ENCODE measurements around the gene SMAP1.
A peak's percentile ranks its signal among the peaks of the same experiment; 100 is the strongest.

Gene SMAP1

DNA sequence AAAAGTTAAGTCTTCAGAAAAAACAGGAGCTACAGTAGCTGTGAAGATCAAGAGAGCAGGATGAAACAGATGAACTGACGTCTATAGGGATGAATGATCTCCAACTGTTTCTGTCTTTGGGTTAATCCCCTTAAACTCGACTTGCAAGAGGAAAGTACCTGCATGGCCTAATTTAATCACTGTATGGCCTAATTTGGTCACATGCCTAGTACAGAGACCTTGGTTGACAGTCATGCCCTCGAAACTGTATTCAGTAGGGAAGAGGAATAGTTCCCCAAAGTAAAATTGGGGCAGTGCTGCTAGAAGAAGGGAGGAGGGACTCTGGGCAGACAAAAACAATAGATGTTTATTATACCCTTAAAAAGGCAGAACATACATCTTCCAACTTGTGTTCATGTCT, 10.0 kb upstream of the SMAP1 start:
- no peak for DNase-seq (ENCODE audit: insufficient read length)
- no peak for TF ChIP-seq POLR2A (IDR thresholded peaks at IDR 0.05; ENCODE audit: low read depth, low read length)
- TF ChIP-seq TAF1 (IDR thresholded peaks at IDR 0.05; ENCODE audit: borderline replicate concordance, low read depth, low read length): no peak
- no peak for TF ChIP-seq POLR2AphosphoS5 (IDR thresholded peaks at IDR 0.05; ENCODE audit: low read depth, low read length)
- FAIRE-seq: no peak

- DNase-seq (ENCODE audit: insufficient read length) (no peak), FAIRE-seq (no peak)
Measured at GRCh38 chr6:70663881-70664466, 3.7 kb upstream of the SMAP1 start.

DNA sequence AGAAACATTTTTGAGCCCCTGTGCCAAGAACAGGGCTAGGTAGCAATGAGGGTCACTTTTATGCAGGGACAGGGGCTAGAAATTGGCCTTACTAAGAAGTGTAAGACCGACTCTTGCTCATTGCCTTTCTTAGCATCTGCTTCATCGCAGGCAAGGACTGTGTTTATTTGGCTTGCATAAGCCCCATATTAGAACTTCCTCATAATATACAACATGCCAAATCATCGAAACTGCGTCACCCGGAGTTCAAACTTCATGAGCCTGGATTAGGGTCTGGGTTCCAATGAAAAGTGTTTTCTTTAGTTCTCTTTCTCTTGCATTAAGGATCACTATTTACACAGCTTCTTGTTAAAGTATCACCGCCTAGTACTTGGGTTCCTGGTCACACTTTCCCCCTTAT, 977 bp upstream of the SMAP1 start:
- no peak for TF ChIP-seq TAF1 (IDR thresholded peaks at IDR 0.05; ENCODE audit: borderline replicate concordance, low read depth, low read length)
- no peak for TF ChIP-seq POLR2AphosphoS5 (IDR thresholded peaks at IDR 0.05; ENCODE audit: low read depth, low read length)
- TF ChIP-seq POLR2A (IDR thresholded peaks at IDR 0.05; ENCODE audit: low read depth, low read length): no peak
- no peak for DNase-seq (ENCODE audit: insufficient read length)
- peak; percentile 63 for FAIRE-seq

More at GRCh38 chr6:70663881-70664466, 3.7 kb upstream of the SMAP1 start:
- no peak for TF ChIP-seq POLR2AphosphoS5 (IDR thresholded peaks at IDR 0.05; ENCODE audit: low read depth, low read length)
- no peak for TF ChIP-seq POLR2A (IDR thresholded peaks at IDR 0.05; ENCODE audit: low read depth, low read length)
- no peak for TF ChIP-seq TAF1 (IDR thresholded peaks at IDR 0.05; ENCODE audit: borderline replicate concordance, low read depth, low read length)

- DNase-seq (ENCODE audit: insufficient read length) (no peak), FAIRE-seq (no peak)
- no peak for TF ChIP-seq TAF1 (IDR thresholded peaks at IDR 0.05; ENCODE audit: borderline replicate concordance, low read depth, low read length)
- TF ChIP-seq POLR2A (IDR thresholded peaks at IDR 0.05; ENCODE audit: low read depth, low read length): no peak
- no peak for TF ChIP-seq POLR2AphosphoS5 (IDR thresholded peaks at IDR 0.05; ENCODE audit: low read depth, low read length)
Measured at GRCh38 chr6:70667256-70667710, 400 bp upstream of the SMAP1 start.

GRCh38 chr6:70668499-70668812, 773 bp downstream of the SMAP1 start:
- DNase-seq (ENCODE audit: insufficient read length) (no peak), FAIRE-seq (no peak)
- no peak for TF ChIP-seq POLR2A (IDR thresholded peaks at IDR 0.05; ENCODE audit: low read depth, low read length)
- no peak for TF ChIP-seq TAF1 (IDR thresholded peaks at IDR 0.05; ENCODE audit: borderline replicate concordance, low read depth, low read length)
- TF ChIP-seq POLR2AphosphoS5 (IDR thresholded peaks at IDR 0.05; ENCODE audit: low read depth, low read length): no peak

DNA sequence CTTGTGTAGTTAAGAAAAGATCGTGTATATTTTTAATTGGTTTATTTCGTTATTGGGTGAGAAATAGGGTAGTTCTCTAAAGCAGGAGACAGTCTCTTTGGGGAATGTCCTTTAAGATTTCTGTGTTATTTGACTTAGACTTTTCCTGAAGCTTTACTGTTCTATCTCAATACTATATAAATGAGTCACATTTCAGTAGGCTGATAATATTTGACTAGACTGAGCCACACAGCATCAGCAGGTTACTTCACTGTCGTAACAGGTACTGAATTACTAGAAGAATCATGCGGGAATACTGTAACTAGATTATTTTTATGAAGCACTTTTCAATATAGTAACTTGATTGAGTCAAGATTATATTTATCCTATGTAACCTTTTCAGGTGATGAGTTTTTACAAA, 1.4 kb downstream of the SMAP1 start:
- DNase-seq (ENCODE audit: insufficient read length) (no peak), FAIRE-seq (no peak)
- TF ChIP-seq POLR2AphosphoS5 (IDR thresholded peaks at IDR 0.05; ENCODE audit: low read depth, low read length) (no peak), TAF1 (IDR thresholded peaks at IDR 0.05; ENCODE audit: borderline replicate concordance, low read depth, low read length) (no peak), POLR2A (IDR thresholded peaks at IDR 0.05; ENCODE audit: low read depth, low read length) (no peak)

DNA sequence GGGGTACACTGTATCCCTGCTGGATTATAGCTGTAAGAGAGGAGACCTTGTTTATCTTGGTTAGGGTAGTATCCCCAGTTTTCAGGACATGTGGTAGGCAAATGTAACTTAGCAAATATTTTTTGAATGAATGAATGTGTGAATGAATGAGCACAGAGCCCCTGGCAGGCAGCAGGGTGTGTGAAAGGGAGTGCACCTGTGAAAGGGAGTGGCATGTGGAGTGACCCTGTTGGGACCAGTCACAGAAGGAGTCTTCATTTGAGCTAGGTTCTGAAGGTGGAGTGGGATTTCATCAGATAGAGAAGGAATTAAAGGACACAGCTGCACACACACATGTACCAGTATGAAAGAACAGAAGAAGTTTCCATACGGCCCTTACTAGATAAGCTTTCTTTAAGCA, 4.9 kb downstream of the SMAP1 start:
- FAIRE-seq: no peak
- TF ChIP-seq POLR2AphosphoS5 (IDR thresholded peaks at IDR 0.05; ENCODE audit: low read depth, low read length) (no peak), POLR2A (IDR thresholded peaks at IDR 0.05; ENCODE audit: low read depth, low read length) (no peak), TAF1 (IDR thresholded peaks at IDR 0.05; ENCODE audit: borderline replicate concordance, low read depth, low read length) (no peak)

DNA sequence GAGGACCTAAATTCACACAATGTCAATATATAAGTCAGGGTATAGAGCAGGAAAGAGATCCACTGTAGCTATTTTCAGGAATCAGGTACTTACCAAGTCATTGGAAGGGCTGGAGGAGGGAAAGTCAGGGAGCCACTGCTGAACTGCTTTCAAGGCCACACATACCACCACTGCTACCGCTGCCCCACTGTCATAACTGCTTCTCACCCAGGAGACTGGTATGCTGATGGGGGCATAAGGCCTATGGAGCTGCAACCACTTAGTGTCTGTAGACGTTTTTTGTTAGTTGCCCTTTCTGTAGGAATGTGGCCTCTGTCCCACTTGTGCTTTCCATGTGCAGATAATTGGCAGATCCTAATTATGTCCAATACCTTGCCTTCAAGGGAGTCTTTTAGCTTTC, 5.4 kb downstream of the SMAP1 start:
- no peak for TF ChIP-seq POLR2AphosphoS5 (IDR thresholded peaks at IDR 0.05; ENCODE audit: low read depth, low read length)
- TF ChIP-seq TAF1 (IDR thresholded peaks at IDR 0.05; ENCODE audit: borderline replicate concordance, low read depth, low read length): no peak
- TF ChIP-seq POLR2A (IDR thresholded peaks at IDR 0.05; ENCODE audit: low read depth, low read length): no peak
- FAIRE-seq (peak; percentile 27), DNase-seq (ENCODE audit: insufficient read length) (no peak)

More for the DNA sequence above, 4.9 kb downstream of the SMAP1 start:
- DNase-seq (ENCODE audit: insufficient read length): no peak

- no peak for TF ChIP-seq POLR2AphosphoS5 (IDR thresholded peaks at IDR 0.05; ENCODE audit: low read depth, low read length)
- no peak for TF ChIP-seq TAF1 (IDR thresholded peaks at IDR 0.05; ENCODE audit: borderline replicate concordance, low read depth, low read length)
- no peak for TF ChIP-seq POLR2A (IDR thresholded peaks at IDR 0.05; ENCODE audit: low read depth, low read length)
- no peak for FAIRE-seq
- no peak for DNase-seq (ENCODE audit: insufficient read length)
Measured at GRCh38 chr6:70673601-70674000, 5.9 kb downstream of the SMAP1 start.

GRCh38 chr6:70675822-70676221, 8.1 kb downstream of the SMAP1 start:
- no peak for DNase-seq (ENCODE audit: insufficient read length)
- FAIRE-seq: peak; percentile 27
- TF ChIP-seq TAF1 (IDR thresholded peaks at IDR 0.05; ENCODE audit: borderline replicate concordance, low read depth, low read length) (no peak), POLR2A (IDR thresholded peaks at IDR 0.05; ENCODE audit: low read depth, low read length) (no peak), POLR2AphosphoS5 (IDR thresholded peaks at IDR 0.05; ENCODE audit: low read depth, low read length) (no peak)

GRCh38 chr6:70676821-70677220, 9.1 kb downstream of the SMAP1 start:
- no peak for TF ChIP-seq POLR2A (IDR thresholded peaks at IDR 0.05; ENCODE audit: low read depth, low read length)
- TF ChIP-seq POLR2AphosphoS5 (IDR thresholded peaks at IDR 0.05; ENCODE audit: low read depth, low read length): no peak
- TF ChIP-seq TAF1 (IDR thresholded peaks at IDR 0.05; ENCODE audit: borderline replicate concordance, low read depth, low read length): no peak
- DNase-seq (ENCODE audit: insufficient read length) (no peak), FAIRE-seq (no peak)

- no peak for TF ChIP-seq POLR2AphosphoS5 (IDR thresholded peaks at IDR 0.05; ENCODE audit: low read depth, low read length)
- no peak for TF ChIP-seq TAF1 (IDR thresholded peaks at IDR 0.05; ENCODE audit: borderline replicate concordance, low read depth, low read length)
- TF ChIP-seq POLR2A (IDR thresholded peaks at IDR 0.05; ENCODE audit: low read depth, low read length): no peak
- FAIRE-seq (no peak), DNase-seq (ENCODE audit: insufficient read length) (no peak)
Measured at GRCh38 chr6:70680396-70680795, 12.7 kb downstream of the SMAP1 start.

Data from GM12892 (cell line).